ENCODE results near the gene DIO1.

The DIO1 gene

GRCh38 chr1:53943490-53944043, 49.6 kb downstream of the DIO1 start:
- Histone ChIP-seq H3K4me2 (no peak overlapping the region), H3K36me3 (ENCODE audit: insufficient read depth) (no peaks in the 10 kb centered on the region), H3K27ac (no peak overlapping the region), H3K79me2 (ENCODE audit: insufficient read depth, low read depth) (peaks cover 34% of the 10 kb centered on the region; the same call in 1 of the 2 replicates), H3K9ac (no peak overlapping the region), H4K20me1 (ENCODE audit: insufficient read depth) (no peaks in the 10 kb centered on the region), H3K27me3 (ENCODE audit: insufficient read depth, low read depth) (no peaks in the 10 kb centered on the region), H2AFZ (ENCODE audit: low read depth) (no peak overlapping the region), H3K4me3 (IDR thresholded peaks at IDR 0.05; ENCODE audit: insufficient read depth, low read depth, low read length) (no peak overlapping the region), H3K4me1 (ENCODE audit: low read depth, poor library complexity, severe bottlenecking) (peaks cover 25% of the 10 kb centered on the region)
- TF ChIP-seq CTCF (conservative IDR thresholded peaks at IDR 0.05; ENCODE audit: low read depth, low read length): no peak

GRCh38 chr1:53944469-53945182, 50.6 kb downstream of the DIO1 start:
- peaks cover 34% of the 10 kb centered on the region; the same call in 1 of the 2 replicates for H3K79me2 ChIP-seq (ENCODE audit: insufficient read depth, low read depth)
- peak overlapping the region; percentile 30; the same call in 1 of the 2 replicates for H3K9ac ChIP-seq
- H2AFZ ChIP-seq (ENCODE audit: low read depth): peak overlapping the region; percentile 94

GRCh38 chr1:53945183-53945432, 51.1 kb downstream of the DIO1 start:
- Histone ChIP-seq H3K27ac (peak overlapping the region; percentile 39; the same call in 1 of the 2 replicates), H3K79me2 (ENCODE audit: insufficient read depth, low read depth) (peaks cover 34% of the 10 kb centered on the region; the same call in 1 of the 2 replicates), H3K4me3 (IDR thresholded peaks at IDR 0.05; ENCODE audit: insufficient read depth, low read depth, low read length) (peak overlapping the region; percentile 93), H4K20me1 (ENCODE audit: insufficient read depth) (no peaks in the 10 kb centered on the region), H3K36me3 (ENCODE audit: insufficient read depth) (no peaks in the 10 kb centered on the region), H3K27me3 (ENCODE audit: insufficient read depth, low read depth) (no peaks in the 10 kb centered on the region), H3K4me1 (ENCODE audit: low read depth, poor library complexity, severe bottlenecking) (peaks cover 25% of the 10 kb centered on the region), H2AFZ (ENCODE audit: low read depth) (peak overlapping the region; percentile 94), H3K4me2 (peak overlapping the region; percentile 93), H3K9ac (peak overlapping the region; percentile 30; the same call in 1 of the 2 replicates)
- TF ChIP-seq CTCF (conservative IDR thresholded peaks at IDR 0.05; ENCODE audit: low read depth, low read length): no peak

More at GRCh38 chr1:53944469-53945182, 50.6 kb downstream of the DIO1 start:
- Histone ChIP-seq H4K20me1 (ENCODE audit: insufficient read depth) (no peaks in the 10 kb centered on the region), H3K36me3 (ENCODE audit: insufficient read depth) (no peaks in the 10 kb centered on the region), H3K4me1 (ENCODE audit: low read depth, poor library complexity, severe bottlenecking) (peaks cover 25% of the 10 kb centered on the region), H3K4me2 (peak overlapping the region; percentile 93), H3K4me3 (IDR thresholded peaks at IDR 0.05; ENCODE audit: insufficient read depth, low read depth, low read length) (peak overlapping the region; percentile 93), H3K27me3 (ENCODE audit: insufficient read depth, low read depth) (no peaks in the 10 kb centered on the region), H3K27ac (no peak overlapping the region)
- no peak for TF ChIP-seq CTCF (conservative IDR thresholded peaks at IDR 0.05; ENCODE audit: low read depth, low read length)

- Histone ChIP-seq H4K20me1 (ENCODE audit: insufficient read depth) (no peaks in the 10 kb centered on the region), H3K4me1 (ENCODE audit: low read depth, poor library complexity, severe bottlenecking) (peaks cover 25% of the 10 kb centered on the region), H3K36me3 (ENCODE audit: insufficient read depth) (no peaks in the 10 kb centered on the region), H3K4me3 (IDR thresholded peaks at IDR 0.05; ENCODE audit: insufficient read depth, low read depth, low read length) (peak within 1 kb of the TSS; percentile 93), H3K27ac (peak within 1 kb of the TSS; percentile 39), H3K4me2 (peak within 1 kb of the TSS; percentile 93), H3K9ac (peak within 1 kb of the TSS; percentile 51), H2AFZ (ENCODE audit: low read depth) (peak within 1 kb of the TSS; percentile 94), H3K79me2 (ENCODE audit: insufficient read depth, low read depth) (peaks cover 34% of the 10 kb centered on the region; the same call in 1 of the 2 replicates), H3K27me3 (ENCODE audit: insufficient read depth, low read depth) (no peaks in the 10 kb centered on the region)
- no peak for TF ChIP-seq CTCF (conservative IDR thresholded peaks at IDR 0.05; ENCODE audit: low read depth, low read length)
Measured at GRCh38 chr1:53945433-53946251, 51.7 kb downstream of the DIO1 start, which contains the start of gene IFT25. TSS of gene IFT25 (minus strand) at chr1:53945699. CDS start at chr1:53940082, 5,617 bp downstream.

Data from KMS-11 (cell line).